Loucy (cell line): ENCODE measurements around the gene PIKFYVE.
"Not testable (repeated sequence)": the region's sequence is repeated elsewhere in the genome, so short reads cannot be mapped to it uniquely, and the experiment has no call there.

Experiments
- H2AFZ ChIP-seq: fragments of 200-600 bp; sonication (generic); 2 replicates; pipeline ENCODE4 v1.6.0; 2016; ENCODE audit warnings: antibody characterized with exemption, mild to moderate bottlenecking, low read length, moderate library complexity
- H3F3A ChIP-seq: fragments of 200-600 bp; 2 replicates; pipeline ENCODE4 v1.6.0; 2016; ENCODE audit warnings: antibody characterized with exemption, low read depth, mild to moderate bottlenecking
- H3K27me3 ChIP-seq: fragments of 200-600 bp; sonication (generic); 2 replicates; pipeline ENCODE4 v1.6.1; 2014; ENCODE audit warnings: low read length, mild to moderate bottlenecking; ENCODE audit not compliant: insufficient read depth, poor library complexity, severe bottlenecking
- H3K36me3 ChIP-seq: fragments of 200-600 bp; sonication (generic); 2 replicates; pipeline ENCODE4 v1.6.1; 2016; ENCODE audit warnings: low read length; ENCODE audit not compliant: insufficient read depth
- H3K4me1 ChIP-seq: fragments of 200-600 bp; sonication (generic); 2 replicates; pipeline ENCODE4 v1.5.1; 2014; ENCODE audit warnings: low read length, mild to moderate bottlenecking; ENCODE audit not compliant: insufficient read depth, poor library complexity, severe bottlenecking
- H3K4me2 ChIP-seq: fragments of 200-600 bp; sonication (generic); 2 replicates; pipeline ENCODE4 v1.6.0; 2014; ENCODE audit warnings: antibody characterized with exemption, low read length, low read depth, mild to moderate bottlenecking; ENCODE audit not compliant: poor library complexity, severe bottlenecking
- H3K4me3 ChIP-seq: fragments of 200-600 bp; sonication (generic); 2 replicates; pipeline ENCODE4 v1.5.1; 2014; ENCODE audit warnings: low read length, mild to moderate bottlenecking, mixed read lengths; ENCODE audit not compliant: poor library complexity, severe bottlenecking
- H3K79me2 ChIP-seq: fragments of 200-600 bp; sonication (generic); 2 replicates; pipeline ENCODE4 v1.6.1; 2014; ENCODE audit warnings: low read length; ENCODE audit not compliant: insufficient read depth
- H3K9ac ChIP-seq: fragments of 200-600 bp; sonication (generic); 2 replicates; pipeline ENCODE4 v1.6.0; 2014; ENCODE audit warnings: mild to moderate bottlenecking, low read depth, low read length, moderate library complexity; ENCODE audit not compliant: poor library complexity, severe bottlenecking
- H3K9me2 ChIP-seq: fragments of 200-600 bp; sonication (generic); replicated peaks from 2 replicates; pipeline ENCODE4 v1.6.1; 2016; ENCODE audit warnings: low read depth, low read length, mixed read lengths
- H3K9me3 ChIP-seq: fragments of 200-600 bp; sonication (generic); 2 replicates; pipeline ENCODE4 v1.6.1; 2014; ENCODE audit warnings: mild to moderate bottlenecking, antibody characterized with exemption, low read length, low read depth; ENCODE audit not compliant: insufficient read depth
- H4K20me1 ChIP-seq: fragments of 200-600 bp; sonication (generic); 2 replicates; pipeline ENCODE4 v1.6.0; 2014; ENCODE audit warnings: antibody characterized with exemption, low read length, mild to moderate bottlenecking; ENCODE audit not compliant: insufficient read depth, poor library complexity, severe bottlenecking
- EZH2phosphoT487 ChIP-seq: fragments of 200-600 bp; IDR thresholded peaks from 2 replicates; pipeline ENCODE4 v1.6.1; 2018; ENCODE audit warnings: antibody characterized with exemption, mild to moderate bottlenecking, moderate library complexity, borderline replicate concordance
- TF ChIP-seq, protein P1 (sequence below): fragments of 200-600 bp; sonication (generic); conservative IDR thresholded peaks from 2 replicates; pipeline ENCODE4 v1.5.1; 2014; ENCODE audit warnings: mild to moderate bottlenecking, antibody characterized with exemption, low read length

PIKFYVE gene

DNA sequence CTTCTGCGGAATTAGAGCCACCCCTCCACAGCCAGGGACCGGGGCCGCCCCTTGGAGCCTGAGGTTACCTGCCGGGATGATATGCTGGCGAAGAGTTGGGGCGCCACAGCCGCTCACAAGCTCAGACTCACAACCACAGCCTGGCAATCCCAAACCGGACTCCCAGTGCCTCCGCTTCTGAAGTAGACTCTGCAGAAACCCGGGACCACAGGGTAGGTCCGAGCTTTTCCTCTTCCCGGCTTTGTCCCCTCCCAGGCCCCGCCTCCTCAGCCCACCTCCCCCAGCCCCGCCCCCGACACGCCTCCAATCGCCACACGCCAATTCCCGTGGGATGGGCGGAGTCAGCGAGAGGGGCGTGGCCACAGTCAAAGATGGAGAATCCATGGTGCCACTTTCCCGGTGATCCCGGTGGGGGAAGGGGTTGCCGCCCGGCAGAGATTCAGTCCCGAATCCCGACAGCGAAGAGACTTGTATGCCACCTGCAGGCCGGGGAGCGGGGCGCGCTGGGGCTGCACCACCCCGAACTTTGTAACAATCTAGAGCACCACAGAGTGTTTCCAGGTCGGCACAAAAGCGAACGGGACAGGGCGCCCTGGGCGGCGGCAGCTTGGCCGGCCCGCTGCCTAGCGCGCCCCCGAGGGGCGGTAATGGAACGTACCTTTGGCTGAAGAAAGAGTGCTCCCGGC is 11.0 kb upstream of the PIKFYVE start, which contains the start of gene IDH1:
IDH1 (minus strand) TSS at position 201 of the 686 bp plus-strand sequence. CDS start 3,520 bp downstream, outside the sequence.
- Histone ChIP-seq H3K9ac (peak within 1 kb of the TSS; percentile 92), H4K20me1 (peaks cover 41% of the 10 kb centered on the region), H3K4me2 (peak within 1 kb of the TSS; percentile 94), H3K9me3 (no peaks in the 10 kb centered on the region), H3K9me2 (no peaks in the 10 kb centered on the region), H2AFZ (peak within 1 kb of the TSS; percentile 93), H3K36me3 (peaks cover 23% of the 10 kb centered on the region), H3K27me3 (no peaks in the 10 kb centered on the region), H3K79me2 (peaks cover 52% of the 10 kb centered on the region), H3F3A (no peaks in the 10 kb centered on the region), H3K4me3 (peak within 1 kb of the TSS; percentile 94), H3K4me1 (peaks cover 47% of the 10 kb centered on the region)
- TF ChIP-seq, protein P1, sequence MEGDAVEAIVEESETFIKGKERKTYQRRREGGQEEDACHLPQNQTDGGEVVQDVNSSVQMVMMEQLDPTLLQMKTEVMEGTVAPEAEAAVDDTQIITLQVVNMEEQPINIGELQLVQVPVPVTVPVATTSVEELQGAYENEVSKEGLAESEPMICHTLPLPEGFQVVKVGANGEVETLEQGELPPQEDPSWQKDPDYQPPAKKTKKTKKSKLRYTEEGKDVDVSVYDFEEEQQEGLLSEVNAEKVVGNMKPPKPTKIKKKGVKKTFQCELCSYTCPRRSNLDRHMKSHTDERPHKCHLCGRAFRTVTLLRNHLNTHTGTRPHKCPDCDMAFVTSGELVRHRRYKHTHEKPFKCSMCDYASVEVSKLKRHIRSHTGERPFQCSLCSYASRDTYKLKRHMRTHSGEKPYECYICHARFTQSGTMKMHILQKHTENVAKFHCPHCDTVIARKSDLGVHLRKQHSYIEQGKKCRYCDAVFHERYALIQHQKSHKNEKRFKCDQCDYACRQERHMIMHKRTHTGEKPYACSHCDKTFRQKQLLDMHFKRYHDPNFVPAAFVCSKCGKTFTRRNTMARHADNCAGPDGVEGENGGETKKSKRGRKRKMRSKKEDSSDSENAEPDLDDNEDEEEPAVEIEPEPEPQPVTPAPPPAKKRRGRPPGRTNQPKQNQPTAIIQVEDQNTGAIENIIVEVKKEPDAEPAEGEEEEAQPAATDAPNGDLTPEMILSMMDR = peak; percentile 76
- TF ChIP-seq EZH2phosphoT487 = no peak

DNA sequence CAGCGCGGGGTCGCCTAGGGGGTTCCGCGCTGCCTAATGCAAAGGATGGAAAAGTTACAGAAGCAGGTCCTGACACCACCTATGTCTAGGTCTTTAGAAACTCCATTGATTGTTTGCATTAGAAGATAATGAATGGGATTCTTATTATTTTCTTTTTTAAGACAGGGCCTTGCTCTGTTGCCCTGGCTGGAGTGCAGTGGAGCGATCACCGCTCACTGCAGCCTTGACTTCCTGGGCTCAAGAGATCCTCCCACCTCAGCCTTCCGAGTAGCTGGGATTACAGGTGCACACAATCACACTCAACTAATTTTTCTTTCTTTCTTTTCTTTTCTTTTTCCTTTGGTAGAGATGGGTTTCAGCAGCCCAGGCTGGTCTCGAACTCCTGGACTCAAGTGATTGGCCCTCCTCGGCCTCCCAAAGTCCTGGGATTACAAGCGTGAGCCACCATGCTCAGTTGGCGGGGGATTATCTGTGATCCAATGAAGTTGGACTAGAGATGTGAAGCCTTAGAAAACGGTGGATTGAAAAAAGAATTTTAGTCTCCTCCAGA is 10.4 kb upstream of the PIKFYVE start:
- Histone ChIP-seq H3K4me1 (peaks cover 43% of the 10 kb centered on the region), H3K27me3 (no peaks in the 10 kb centered on the region), H3K9me3 (no peaks in the 10 kb centered on the region), H3K36me3 (peaks cover 17% of the 10 kb centered on the region), H3K79me2 (peaks cover 46% of the 10 kb centered on the region), H3F3A (no peaks in the 10 kb centered on the region), H4K20me1 (peaks cover 36% of the 10 kb centered on the region), H3K4me3 (peak overlapping the region; percentile 94), H3K9ac (peak overlapping the region; percentile 92), H3K4me2 (peak overlapping the region; percentile 70), H2AFZ (peak overlapping the region; percentile 93; the same call in 1 of the 2 replicates), H3K9me2 (no peaks in the 10 kb centered on the region)
- no peak for TF ChIP-seq EZH2phosphoT487
- TF ChIP-seq, protein P1 = no peak; the same call in 1 of the 2 replicates

DNA sequence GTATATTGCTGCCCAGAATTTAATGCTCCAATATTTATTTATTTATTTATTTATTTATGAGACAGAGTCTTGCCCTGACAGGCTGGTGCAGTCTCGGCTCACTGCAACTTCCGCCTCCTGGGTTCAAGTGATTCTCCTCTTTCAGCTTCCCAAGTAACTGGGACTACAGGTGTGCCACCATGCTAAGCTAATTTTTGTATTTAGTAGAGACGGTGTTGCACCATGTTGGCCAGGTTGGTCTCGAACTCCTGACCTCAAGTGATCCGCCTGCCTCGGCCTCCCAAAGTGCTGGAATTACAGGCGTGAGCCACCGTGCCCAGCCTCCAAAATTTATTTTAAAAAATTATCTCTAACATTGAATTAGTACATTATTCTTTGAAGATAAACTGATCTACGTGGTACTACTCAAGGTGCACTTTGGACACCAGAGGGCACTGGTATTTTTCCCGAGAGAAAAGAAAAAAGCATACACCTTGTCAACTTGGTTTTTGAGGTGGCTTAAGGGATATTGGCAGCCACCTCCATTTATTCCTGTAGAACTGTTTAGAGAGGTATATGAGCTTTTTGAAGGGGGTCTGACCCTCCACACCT is 9.8 kb upstream of the PIKFYVE start:
- TF ChIP-seq, protein P1 = peak; percentile 61
- TF ChIP-seq EZH2phosphoT487 = no peak
- no peaks in the 10 kb centered on the region for H3K27me3 ChIP-seq

DNA sequence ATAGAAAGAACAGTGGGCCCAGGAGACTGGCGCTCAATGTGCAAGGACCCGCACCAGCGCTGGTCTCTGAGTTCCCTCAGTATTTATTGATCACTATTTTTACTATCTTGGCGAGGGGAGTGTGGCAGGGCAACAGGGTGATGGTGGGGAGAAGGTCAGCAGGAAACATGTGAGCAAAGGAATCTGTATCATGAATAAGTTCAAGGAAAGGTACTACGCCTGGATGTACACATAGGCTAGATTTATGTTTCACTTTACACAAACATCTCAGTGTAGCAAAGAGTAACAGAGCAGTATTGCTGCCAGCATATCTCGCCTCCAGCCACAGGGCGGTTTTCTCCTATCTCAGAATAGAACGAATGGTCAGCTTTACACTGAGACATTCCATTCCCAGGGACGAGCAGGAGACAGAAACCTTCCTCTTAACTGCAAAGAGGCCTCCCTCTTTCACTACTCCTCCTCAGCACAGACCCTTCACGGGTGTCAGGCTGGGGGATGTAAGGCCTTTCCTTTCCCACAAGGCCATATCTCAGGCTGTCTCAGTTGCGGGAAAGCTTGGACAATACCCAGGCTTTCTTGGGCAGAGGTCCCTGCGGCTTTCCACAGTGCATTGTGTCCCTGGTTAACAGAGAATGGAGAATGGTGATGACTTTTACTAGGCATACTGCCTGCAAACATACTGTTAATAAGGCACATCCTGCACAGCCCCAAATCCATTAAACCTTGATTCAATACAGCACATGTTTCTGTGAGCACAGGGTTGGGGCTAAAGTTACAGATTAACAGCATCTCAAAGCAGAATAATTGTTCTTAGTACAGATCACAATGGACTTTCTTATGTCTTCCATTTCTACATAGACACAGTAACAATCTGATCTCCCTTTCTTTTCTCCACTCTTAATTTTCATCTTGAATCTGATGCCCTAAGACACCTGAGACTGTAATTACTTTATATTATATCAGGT is 8.9 kb upstream of the PIKFYVE start:
- H3K9me2 ChIP-seq, H3K9ac ChIP-seq, H3K4me2 ChIP-seq, H2AFZ ChIP-seq, H3K4me3 ChIP-seq, H3K27me3 ChIP-seq, H3K9me3 ChIP-seq, H3F3A ChIP-seq: not testable (repeated sequence)
- peaks cover 23% of the 10 kb centered on the region for H4K20me1 ChIP-seq
- peaks cover 12% of the 10 kb centered on the region for H3K36me3 ChIP-seq
- H3K79me2 ChIP-seq = peaks cover 31% of the 10 kb centered on the region
- peaks cover 31% of the 10 kb centered on the region for H3K4me1 ChIP-seq

More for the DNA sequence above, 9.8 kb upstream of the PIKFYVE start:
- H3K4me2 ChIP-seq = peak overlapping the region; percentile 70
- H3K36me3 ChIP-seq = peaks cover 12% of the 10 kb centered on the region
- peak overlapping the region; percentile 94 for H3K4me3 ChIP-seq
- peak overlapping the region; percentile 92 for H3K9ac ChIP-seq
- H3K9me3 ChIP-seq = no peaks in the 10 kb centered on the region
- H3K9me2 ChIP-seq = no peaks in the 10 kb centered on the region
- peaks cover 40% of the 10 kb centered on the region for H3K4me1 ChIP-seq
- no peak overlapping the region for H2AFZ ChIP-seq
- H3F3A ChIP-seq = no peaks in the 10 kb centered on the region
- H4K20me1 ChIP-seq = peaks cover 30% of the 10 kb centered on the region
- peaks cover 40% of the 10 kb centered on the region for H3K79me2 ChIP-seq
